Caco-2 (cell line): ENCODE data around the gene ITGB2. TPM values are rescaled to one million over a fixed set of nuclear protein-coding genes. Genes with fewer than 3 reads are reported as not detected.

Experiments used
- BruUV-seq: library from RNA; stranded (reverse); fragments of 400-500 nt; replicated peaks from 2 replicates; lab custom pipeline; 2021; lab: Mats Ljungman, UMichigan
- CTCF ChIA-PET: fragments of 300-600 bp; sonication (Branson Sonifier 250); formaldehyde crosslinking; loops from one replicate; lab custom pipeline; 2022; ENCODE audit warnings: antibody characterized with exemption; lab: Charles Lee
- POLR2A ChIA-PET: fragments of 300-600 bp; sonication (Branson Sonifier 250); formaldehyde crosslinking; loops from one replicate; lab custom pipeline; 2022; ENCODE audit warnings: antibody characterized with exemption; lab: Charles Lee
- DNase-seq, 2 experiments: peaks; one replicate each; pipeline versions ENCODE4 v3.0.0 to v3.0.0-alpha.2; 2020 to 2022
- H3K27me3 ChIP-seq: replicated peaks from 2 replicates; pipeline ENCODE4 v1.6.0; 2011; ENCODE audit warnings: low read length; ENCODE audit not compliant: control insufficient read depth, insufficient read depth
- H3K36me3 ChIP-seq: 2 replicates; pipeline ENCODE4 v1.5.1; 2011; ENCODE audit warnings: low read length; ENCODE audit not compliant: control insufficient read depth, insufficient read depth
- H3K4me1 ChIP-seq: fragments of 250-450 bp; sonication (Bioruptor Pico); 2 replicates; pipeline ENCODE4 v1.5.1; 2020; ENCODE audit warnings: mild to moderate bottlenecking
- H3K4me3 ChIP-seq: 2 replicates; pipeline ENCODE4 v1.5.1; 2011; ENCODE audit warnings: low read depth, mild to moderate bottlenecking, control low read depth, low read length
- H3K9me3 ChIP-seq: fragments of 250-450 bp; sonication (Bioruptor Pico); 2 replicates; pipeline ENCODE4 v1.5.1; 2020; ENCODE audit warnings: mild to moderate bottlenecking, moderate library complexity
- H3K27ac Mint-ChIP-seq: one replicate; pipeline ENCODE4 v1.8.0; 2022; ENCODE audit warnings: mixed read lengths; ENCODE audit not compliant: unreplicated experiment
- H3K27me3 Mint-ChIP-seq: one replicate; pipeline ENCODE4 v1.8.0; 2022; ENCODE audit warnings: mixed read lengths; ENCODE audit not compliant: insufficient read depth, unreplicated experiment
- H3K36me3 Mint-ChIP-seq: one replicate; pipeline ENCODE4 v1.8.0; 2022; ENCODE audit warnings: mild to moderate bottlenecking, mixed read lengths; ENCODE audit not compliant: insufficient read depth, unreplicated experiment
- H3K4me1 Mint-ChIP-seq: one replicate; pipeline ENCODE4 v1.8.0; 2022; ENCODE audit warnings: low read depth, mixed read lengths; ENCODE audit not compliant: unreplicated experiment
- H3K4me3 Mint-ChIP-seq: one replicate; pipeline ENCODE4 v1.8.0; 2022; ENCODE audit warnings: mild to moderate bottlenecking, moderate library complexity, mixed read lengths; ENCODE audit not compliant: unreplicated experiment
- H3K9me3 Mint-ChIP-seq: one replicate; pipeline ENCODE4 v1.8.0; 2022; ENCODE audit warnings: mixed read lengths; ENCODE audit not compliant: unreplicated experiment
- intact Hi-C: fragments of 100-400 bp; cut with micrococcal nuclease; formaldehyde crosslinking; loops from one replicate; pipeline ENCODE4 v1.10.0; 2022; ENCODE audit not compliant: unreplicated experiment
- total RNA-seq: library from RNA; stranded (reverse); gene quantifications from 2 replicates; pipeline ENCODE4 v1.2.3, GENCODE V29; 2022
- TF ChIP-seq, protein P1 (sequence below), 2 experiments: fragments of 200-600 bp in 1 of 2; IDR thresholded peaks; 1 replicate in 1 of 2; 2 replicates in 1 of 2; pipeline versions ENCODE4 v1.5.1 to v1.8.0; 2011 to 2022; ENCODE audit warnings: antibody characterized with exemption in 1 of 2, control low read depth in 1 of 2, inconsistent platforms in 1 of 2, low read depth in 1 of 2, low read length in 1 of 2, mild to moderate bottlenecking in 1 of 2, moderate library complexity in 1 of 2; ENCODE audit not compliant: insufficient read depth in 1 of 2, severe bottlenecking in 1 of 2, unreplicated experiment in 1 of 2

ITGB2 gene
- total RNA-seq, 1 experiment from 2014 or later, result 0.48 TPM

DNA sequence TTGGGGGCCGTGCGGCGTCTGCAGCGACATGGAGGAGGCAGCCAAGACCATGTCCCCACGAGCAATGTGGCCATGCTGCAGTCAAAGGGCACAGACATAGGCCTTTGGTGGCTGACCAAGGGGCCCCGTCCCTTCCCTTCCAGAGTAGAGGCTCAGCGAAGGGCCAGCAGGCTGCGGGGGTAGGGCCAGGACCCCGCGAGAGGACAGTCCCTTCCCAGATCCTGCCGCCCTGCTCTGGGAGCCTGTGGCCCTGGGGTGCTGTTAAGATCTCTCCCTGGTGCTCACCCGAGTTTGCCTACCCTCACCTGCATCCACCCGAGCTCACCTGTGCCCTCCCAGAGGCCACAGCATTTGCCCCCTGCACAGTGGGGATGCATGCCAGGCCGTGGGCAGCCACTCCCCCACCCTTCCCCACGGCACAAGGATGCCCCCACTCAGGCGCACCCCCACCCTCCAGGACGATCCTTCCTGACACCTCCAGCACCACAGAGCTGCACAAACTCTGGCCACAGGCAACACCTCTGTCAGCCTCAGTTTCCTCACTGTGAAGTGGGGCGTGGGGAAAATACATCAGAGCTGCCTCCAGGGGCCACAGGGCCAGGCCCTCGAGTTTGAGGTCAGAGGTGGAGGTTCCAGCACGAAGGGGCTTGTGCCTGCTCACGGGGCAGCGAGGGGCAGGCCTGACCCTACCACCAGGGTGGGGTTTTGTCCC lies 15.5 kb downstream of the ITGB2 start:
- no peaks in the 10 kb centered on the region for H3K36me3 Mint-ChIP-seq
- TF ChIP-seq, protein P1, sequence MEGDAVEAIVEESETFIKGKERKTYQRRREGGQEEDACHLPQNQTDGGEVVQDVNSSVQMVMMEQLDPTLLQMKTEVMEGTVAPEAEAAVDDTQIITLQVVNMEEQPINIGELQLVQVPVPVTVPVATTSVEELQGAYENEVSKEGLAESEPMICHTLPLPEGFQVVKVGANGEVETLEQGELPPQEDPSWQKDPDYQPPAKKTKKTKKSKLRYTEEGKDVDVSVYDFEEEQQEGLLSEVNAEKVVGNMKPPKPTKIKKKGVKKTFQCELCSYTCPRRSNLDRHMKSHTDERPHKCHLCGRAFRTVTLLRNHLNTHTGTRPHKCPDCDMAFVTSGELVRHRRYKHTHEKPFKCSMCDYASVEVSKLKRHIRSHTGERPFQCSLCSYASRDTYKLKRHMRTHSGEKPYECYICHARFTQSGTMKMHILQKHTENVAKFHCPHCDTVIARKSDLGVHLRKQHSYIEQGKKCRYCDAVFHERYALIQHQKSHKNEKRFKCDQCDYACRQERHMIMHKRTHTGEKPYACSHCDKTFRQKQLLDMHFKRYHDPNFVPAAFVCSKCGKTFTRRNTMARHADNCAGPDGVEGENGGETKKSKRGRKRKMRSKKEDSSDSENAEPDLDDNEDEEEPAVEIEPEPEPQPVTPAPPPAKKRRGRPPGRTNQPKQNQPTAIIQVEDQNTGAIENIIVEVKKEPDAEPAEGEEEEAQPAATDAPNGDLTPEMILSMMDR (IDR thresholded peaks at IDR 0.05; ENCODE audit: insufficient read depth in 1 of 2, low read depth in 1 of 2, low read length in 1 of 2, severe bottlenecking in 1 of 2, unreplicated experiment in 1 of 2), result no peak
- Histone ChIP-seq H3K36me3 (no peaks in the 10 kb centered on the region), H3K4me3 (no peak overlapping the region), H3K4me1 (no peaks in the 10 kb centered on the region), H3K27me3 (no peaks in the 10 kb centered on the region; the same call in 1 of the 2 replicates), H3K9me3 (no peaks in the 10 kb centered on the region)
- H3K9me3 Mint-ChIP-seq, result no peaks in the 10 kb centered on the region
- BruUV-seq, result no TSS peak
- CTCF ChIA-PET, result no interaction called here
- DNase-seq, result no peak
- H3K27me3 Mint-ChIP-seq, result peaks cover 4% of the 10 kb centered on the region
- H3K4me1 Mint-ChIP-seq, result no peaks in the 10 kb centered on the region
- no peak overlapping the region for H3K4me3 Mint-ChIP-seq
- no peak overlapping the region for H3K27ac Mint-ChIP-seq
- POLR2A ChIA-PET, result no interaction called here
- intact Hi-C loops, result no loop called here

DNA sequence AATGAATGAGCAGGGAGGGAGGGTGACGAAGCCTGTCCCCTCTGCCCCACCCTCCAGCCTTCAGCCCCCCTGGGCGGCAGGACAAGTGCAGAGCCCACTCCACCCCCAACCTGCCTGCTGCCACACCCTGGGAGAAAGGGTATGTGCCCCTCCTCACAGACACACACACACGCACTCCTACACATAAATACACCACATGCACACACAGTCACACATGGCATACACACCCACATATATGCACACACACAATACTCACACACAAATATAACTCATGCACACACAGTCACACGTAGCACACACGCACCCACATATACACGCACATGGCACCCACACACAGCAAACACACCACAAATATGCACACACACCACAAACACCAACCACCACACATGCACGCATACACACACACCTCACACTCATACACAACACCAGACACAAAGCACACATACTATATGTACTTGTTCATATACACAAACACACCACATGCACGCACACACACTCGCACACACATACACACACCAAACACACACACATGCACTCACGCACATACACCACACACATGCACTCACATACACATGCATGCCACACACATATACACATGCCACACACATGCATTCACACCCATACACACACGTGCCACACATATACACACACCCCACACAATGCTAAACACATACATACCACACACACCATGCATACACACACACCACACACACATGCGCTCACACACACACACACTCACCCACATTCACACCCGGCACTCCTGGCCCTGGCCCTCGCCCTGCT lies 16.4 kb downstream of the ITGB2 start:
- TF ChIP-seq, protein P1 (IDR thresholded peaks at IDR 0.05; ENCODE audit: insufficient read depth in 1 of 2, low read depth in 1 of 2, low read length in 1 of 2, severe bottlenecking in 1 of 2, unreplicated experiment in 1 of 2), result no peak
- no peaks in the 10 kb centered on the region for H3K4me1 Mint-ChIP-seq
- intact Hi-C loops, result no loop called here
- H3K4me3 Mint-ChIP-seq, result no peak overlapping the region
- Histone ChIP-seq H3K36me3 (no peaks in the 10 kb centered on the region), H3K4me1 (no peaks in the 10 kb centered on the region), H3K27me3 (no peaks in the 10 kb centered on the region; the same call in 1 of the 2 replicates), H3K4me3 (no peak overlapping the region), H3K9me3 (no peaks in the 10 kb centered on the region)
- CTCF ChIA-PET, result no interaction called here
- no peak overlapping the region for H3K27ac Mint-ChIP-seq
- no peaks in the 10 kb centered on the region for H3K9me3 Mint-ChIP-seq
- H3K36me3 Mint-ChIP-seq, result no peaks in the 10 kb centered on the region
- POLR2A ChIA-PET, result no interaction called here
- no TSS peak for BruUV-seq
- DNase-seq, result no peak
- H3K27me3 Mint-ChIP-seq, result peaks cover 2% of the 10 kb centered on the region

- DNase-seq, result no peak
- no peaks in the 10 kb centered on the region for H3K4me1 Mint-ChIP-seq
- H3K4me3 Mint-ChIP-seq, result no peak overlapping the region
- no peaks in the 10 kb centered on the region; the same call in 1 of the 2 replicates for H3K27me3 ChIP-seq
- TF ChIP-seq, protein P1 (IDR thresholded peaks at IDR 0.05; ENCODE audit: insufficient read depth in 1 of 2, low read depth in 1 of 2, low read length in 1 of 2, severe bottlenecking in 1 of 2, unreplicated experiment in 1 of 2), result no peak
- no peaks in the 10 kb centered on the region for H3K36me3 Mint-ChIP-seq
- H3K4me3 ChIP-seq, result no peak overlapping the region
- ChIA-PET CTCF (no interaction called here), POLR2A (no interaction called here)
- H3K36me3 ChIP-seq, result no peaks in the 10 kb centered on the region
- intact Hi-C loops, result no loop called here
- H3K27me3 Mint-ChIP-seq, result no peaks in the 10 kb centered on the region
- H3K9me3 ChIP-seq, result no peaks in the 10 kb centered on the region
- BruUV-seq, result no TSS peak
- no peaks in the 10 kb centered on the region for H3K4me1 ChIP-seq
- H3K9me3 Mint-ChIP-seq, result no peaks in the 10 kb centered on the region
- H3K27ac Mint-ChIP-seq, result no peak overlapping the region
Observed at GRCh38 chr21:44903689-44904088, 17.0 kb downstream of the ITGB2 start.
